Mesothelial cell of epicardium (in vitro differentiated cells): ENCODE measurements around the gene GPR146. TPM values are rescaled to one million over a fixed set of nuclear protein-coding genes. Genes with fewer than 3 reads are reported as not detected.

Experiments used
- DNase-seq, 2 experiments: peaks; one replicate each; pipeline ENCODE4 v3.0.0; 2021; ENCODE audit warnings: low spot score in 2 of 2; ENCODE audit not compliant: unreplicated experiment in 2 of 2
- H3K27ac Mint-ChIP-seq: 2 replicates; pipeline ENCODE4 v1.8.0; 2021; ENCODE audit warnings: mixed read lengths
- H3K27me3 Mint-ChIP-seq: 2 replicates; pipeline ENCODE4 v1.8.0; 2021; ENCODE audit warnings: low read depth, mixed read lengths
- H3K36me3 Mint-ChIP-seq: 2 replicates; pipeline ENCODE4 v1.8.0; 2021; ENCODE audit warnings: mixed read lengths
- H3K4me1 Mint-ChIP-seq: 2 replicates; pipeline ENCODE4 v1.8.0; 2021; ENCODE audit warnings: mixed read lengths
- H3K4me3 Mint-ChIP-seq: 2 replicates; pipeline ENCODE4 v1.8.0; 2021; ENCODE audit warnings: mild to moderate bottlenecking, moderate library complexity, mixed read lengths
- H3K9me3 Mint-ChIP-seq: 2 replicates; pipeline ENCODE4 v1.8.0; 2021; ENCODE audit warnings: mixed read lengths
- total RNA-seq: library from RNA; stranded (reverse); gene quantifications from 3 replicates; pipeline ENCODE4 v1.2.1, GENCODE V29; 2021
- TF ChIP-seq, protein P1 (sequence below): fragments of 200-600 bp; sonication (generic); IDR thresholded peaks from one replicate; pipeline ENCODE4 v1.5.0; 2021; ENCODE audit warnings: antibody characterized with exemption; ENCODE audit not compliant: unreplicated experiment

Gene GPR146
- total RNA-seq, 1 donor from 2014 or later = 1.0 TPM

DNA sequence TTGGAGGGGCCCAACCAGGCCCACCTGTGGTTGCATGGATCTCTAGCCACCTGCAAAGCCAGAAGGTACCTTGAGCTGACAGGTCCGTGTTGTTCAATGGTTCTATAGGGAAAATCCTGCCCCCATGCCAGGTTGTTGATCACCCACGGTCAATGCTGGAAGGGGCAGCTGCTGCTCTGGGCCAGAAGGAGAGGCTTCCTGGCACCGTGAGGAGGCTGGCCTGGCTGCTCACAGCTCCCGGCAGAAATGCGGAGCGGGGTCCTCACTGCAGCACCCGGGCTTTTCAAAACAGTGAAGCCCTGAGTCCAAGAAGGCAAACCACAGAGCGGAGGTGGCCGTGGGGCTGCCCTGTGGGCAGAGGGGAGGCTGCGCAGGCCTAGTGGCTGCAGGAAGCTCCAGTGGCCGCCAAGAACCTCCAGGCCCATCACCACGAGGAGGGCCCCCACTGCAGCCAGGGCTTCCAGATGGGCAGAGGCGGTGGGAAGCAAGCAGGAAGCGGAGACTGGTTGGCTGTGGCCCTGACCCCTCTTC, 25.0 kb upstream of the GPR146 start:
- H3K27ac Mint-ChIP-seq = no peak overlapping the region
- H3K36me3 Mint-ChIP-seq = peaks cover 21% of the 10 kb centered on the region
- H3K4me1 Mint-ChIP-seq = no peaks in the 10 kb centered on the region
- DNase-seq = peak in 1 of 2 experiments; percentile 12
- TF ChIP-seq, protein P1, sequence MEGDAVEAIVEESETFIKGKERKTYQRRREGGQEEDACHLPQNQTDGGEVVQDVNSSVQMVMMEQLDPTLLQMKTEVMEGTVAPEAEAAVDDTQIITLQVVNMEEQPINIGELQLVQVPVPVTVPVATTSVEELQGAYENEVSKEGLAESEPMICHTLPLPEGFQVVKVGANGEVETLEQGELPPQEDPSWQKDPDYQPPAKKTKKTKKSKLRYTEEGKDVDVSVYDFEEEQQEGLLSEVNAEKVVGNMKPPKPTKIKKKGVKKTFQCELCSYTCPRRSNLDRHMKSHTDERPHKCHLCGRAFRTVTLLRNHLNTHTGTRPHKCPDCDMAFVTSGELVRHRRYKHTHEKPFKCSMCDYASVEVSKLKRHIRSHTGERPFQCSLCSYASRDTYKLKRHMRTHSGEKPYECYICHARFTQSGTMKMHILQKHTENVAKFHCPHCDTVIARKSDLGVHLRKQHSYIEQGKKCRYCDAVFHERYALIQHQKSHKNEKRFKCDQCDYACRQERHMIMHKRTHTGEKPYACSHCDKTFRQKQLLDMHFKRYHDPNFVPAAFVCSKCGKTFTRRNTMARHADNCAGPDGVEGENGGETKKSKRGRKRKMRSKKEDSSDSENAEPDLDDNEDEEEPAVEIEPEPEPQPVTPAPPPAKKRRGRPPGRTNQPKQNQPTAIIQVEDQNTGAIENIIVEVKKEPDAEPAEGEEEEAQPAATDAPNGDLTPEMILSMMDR = no peak
- H3K9me3 Mint-ChIP-seq = peaks cover 5% of the 10 kb centered on the region
- H3K4me3 Mint-ChIP-seq = no peak overlapping the region
- no peaks in the 10 kb centered on the region for H3K27me3 Mint-ChIP-seq

DNA sequence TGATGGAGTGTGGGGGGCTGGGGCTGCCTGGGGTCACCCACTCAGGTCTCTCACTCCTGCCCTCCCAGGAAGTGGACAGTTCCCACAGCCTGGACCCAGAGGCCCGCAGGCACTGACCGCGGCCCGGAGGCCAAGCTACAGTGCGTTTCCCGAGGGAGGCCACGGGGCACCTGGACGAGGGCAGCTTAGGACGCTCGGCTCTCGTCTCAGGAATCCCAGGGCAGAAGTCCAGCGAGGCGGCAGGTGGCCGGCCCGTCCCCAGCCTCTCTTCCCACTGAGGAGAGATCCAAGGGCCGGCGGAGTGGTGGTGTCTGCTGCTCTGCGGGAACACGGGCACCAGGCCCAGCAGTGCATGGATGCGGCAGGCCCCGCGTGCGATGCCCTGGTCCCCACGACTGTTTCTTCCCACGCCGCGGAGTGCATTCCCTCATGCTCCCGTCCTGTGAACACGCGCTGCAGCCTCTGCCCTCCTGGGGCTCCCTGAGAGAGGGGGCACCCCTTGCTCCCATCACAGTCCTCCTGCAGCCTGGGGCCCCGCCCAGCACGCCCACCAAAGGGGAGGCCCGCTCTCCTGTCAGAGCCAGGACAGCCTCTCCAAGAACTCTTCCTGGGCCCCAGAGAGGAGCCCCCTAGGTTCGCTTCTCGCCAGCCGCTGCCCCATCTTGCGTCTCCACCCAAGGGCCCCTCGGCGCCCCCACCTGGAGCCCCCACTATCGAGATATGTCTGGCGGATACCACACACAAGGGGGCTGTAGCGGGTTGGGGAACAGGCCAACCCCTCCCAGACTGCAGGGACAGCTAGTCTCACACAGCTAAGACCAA, 24.3 kb upstream of the GPR146 start:
- peak in 1 of 2 experiments; percentile 18 for DNase-seq
- TF ChIP-seq, protein P1 = no peak
- Mint-ChIP-seq H3K4me3 (no peak overlapping the region), H3K4me1 (no peaks in the 10 kb centered on the region), H3K27ac (no peak overlapping the region), H3K27me3 (no peaks in the 10 kb centered on the region), H3K36me3 (peaks cover 21% of the 10 kb centered on the region), H3K9me3 (peaks cover 5% of the 10 kb centered on the region)

DNA sequence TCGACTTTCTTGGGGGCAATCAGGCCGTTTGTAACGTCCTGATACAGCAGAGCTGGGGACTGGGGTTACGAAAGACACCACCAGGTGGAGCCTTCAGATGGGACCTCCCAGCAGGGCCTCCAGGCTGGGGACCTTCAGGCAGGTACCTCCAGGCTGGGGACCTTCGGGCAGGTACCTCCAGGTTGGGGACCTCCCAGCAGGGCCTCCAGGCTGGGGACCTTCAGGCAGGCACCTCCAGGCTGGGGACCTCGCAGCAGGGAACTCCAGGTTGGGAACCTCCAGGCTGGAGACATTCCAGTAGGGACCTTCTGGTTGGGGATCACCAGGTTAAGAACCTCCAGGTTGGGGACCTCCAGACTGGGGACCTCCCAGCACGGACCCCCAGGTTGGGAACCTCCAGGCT, 23.5 kb upstream of the GPR146 start:
- Mint-ChIP-seq H3K4me1 (no peaks in the 10 kb centered on the region), H3K27me3 (no peaks in the 10 kb centered on the region), H3K27ac (no peak overlapping the region), H3K36me3 (peaks cover 21% of the 10 kb centered on the region), H3K4me3 (no peak overlapping the region), H3K9me3 (peaks cover 5% of the 10 kb centered on the region)
- TF ChIP-seq, protein P1 = no peak
- DNase-seq = no peak

DNA sequence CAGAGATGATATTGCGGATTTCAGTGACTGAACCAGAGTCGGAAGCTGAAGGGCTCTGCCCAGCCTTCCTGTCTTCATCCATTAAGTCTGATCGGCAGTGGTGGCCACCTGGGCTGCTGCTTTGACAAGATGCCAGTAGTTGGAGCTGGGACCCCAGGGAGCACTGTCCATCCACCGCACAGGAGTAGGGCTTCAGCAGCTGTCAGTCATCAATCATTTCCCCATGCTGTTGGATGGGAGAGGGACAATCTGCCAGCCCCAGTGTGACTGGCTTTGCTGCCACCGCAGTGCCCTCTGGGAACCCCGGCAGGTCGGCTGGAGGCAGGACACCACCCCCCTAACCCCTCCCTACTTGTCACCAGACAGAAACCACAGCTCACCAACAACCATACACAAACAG, 23.0 kb upstream of the GPR146 start:
- H3K9me3 Mint-ChIP-seq = peaks cover 5% of the 10 kb centered on the region
- H3K27me3 Mint-ChIP-seq = no peaks in the 10 kb centered on the region
- H3K4me3 Mint-ChIP-seq = no peak overlapping the region
- H3K27ac Mint-ChIP-seq = no peak overlapping the region
- peaks cover 3% of the 10 kb centered on the region for H3K4me1 Mint-ChIP-seq
- no peak for DNase-seq
- TF ChIP-seq, protein P1 = no peak
- H3K36me3 Mint-ChIP-seq = peaks cover 24% of the 10 kb centered on the region

DNA sequence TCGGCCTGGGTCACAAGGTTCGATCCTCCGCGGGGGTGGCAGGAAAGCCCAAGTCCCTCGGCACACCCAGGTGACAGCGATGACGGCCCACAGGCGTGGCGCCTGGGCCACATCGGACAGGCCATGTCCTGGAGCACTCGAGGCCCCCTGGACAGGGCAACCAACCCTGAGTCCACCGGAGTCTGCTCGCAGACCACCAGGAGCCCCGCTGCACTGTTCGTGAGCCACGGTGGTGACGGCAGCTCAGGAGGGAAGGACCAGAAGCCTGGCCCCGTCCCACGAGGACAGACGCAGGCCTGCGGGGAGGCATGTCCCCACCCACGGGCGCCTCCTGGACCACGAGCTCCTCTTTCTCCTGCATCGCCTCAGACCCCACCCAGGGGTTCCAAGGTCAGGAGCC, 22.4 kb upstream of the GPR146 start:
- Mint-ChIP-seq H3K4me3 (no peak overlapping the region), H3K4me1 (peaks cover 9% of the 10 kb centered on the region)

More for the DNA sequence above, 22.4 kb upstream of the GPR146 start:
- no peaks in the 10 kb centered on the region for H3K27me3 Mint-ChIP-seq
- H3K27ac Mint-ChIP-seq = no peak overlapping the region
- H3K36me3 Mint-ChIP-seq = peaks cover 26% of the 10 kb centered on the region
- TF ChIP-seq, protein P1 = no peak
- DNase-seq = peak in 1 of 2 experiments; percentile 16
- H3K9me3 Mint-ChIP-seq = peaks cover 5% of the 10 kb centered on the region
